HEK293 (cell line): ENCODE data around the gene ACAN.

Source experiments
- CTCF ChIA-PET: fragments of 350-600 bp; formaldehyde crosslinking; extraction: SDS; loops from one replicate; lab custom pipeline; 2021; ENCODE audit warnings: antibody characterized with exemption; lab: Yijun Ruan, JAX
- POLR2A ChIA-PET: fragments of 300-600 bp; formaldehyde crosslinking; extraction: SDS; loops from one replicate; lab custom pipeline; 2020; ENCODE audit warnings: antibody characterized with exemption, inconsistent platforms; lab: Yijun Ruan, JAX
- H3K27ac ChIP-seq: fragments of 200-500 bp; sonication (Bioruptor generic); 2 replicates; pipeline ENCODE4 v1.5.1; 2014; ENCODE audit warnings: low read depth, low read length, control low read depth, inconsistent platforms; ENCODE audit errors: extremely low read depth
- H3K36me3 ChIP-seq, 2 experiments: fragments of 200-500 bp in 1 of 2; sonication (Bioruptor generic) in 1 of 2; 1 replicate in 1 of 2; 2 replicates in 1 of 2; pipeline ENCODE4 v1.5.1; 2014 to 2017; ENCODE audit warnings: inconsistent platforms in 2 of 2, low read length in 2 of 2; ENCODE audit not compliant: control insufficient read depth in 2 of 2, insufficient read depth in 1 of 2
- H3K4me1 ChIP-seq: fragments of 200-500 bp; sonication (Bioruptor generic); 2 replicates; pipeline ENCODE4 v1.5.1; 2014; ENCODE audit warnings: mild to moderate bottlenecking, low read length, inconsistent platforms; ENCODE audit not compliant: control insufficient read depth, insufficient read depth
- H3K4me3 ChIP-seq: 2 replicates; pipeline ENCODE4 v1.5.1; 2011; ENCODE audit warnings: low read depth, mild to moderate bottlenecking, control low read depth, low read length, moderate library complexity
- H3K9me3 ChIP-seq: fragments of 200-500 bp; sonication (Bioruptor generic); 2 replicates; pipeline ENCODE4 v1.5.1; 2014; ENCODE audit warnings: low read depth, low read length, inconsistent platforms; ENCODE audit not compliant: control insufficient read depth, insufficient read depth
- EGR2 ChIP-seq: fragments of 450-650 bp; formaldehyde crosslinking; IDR thresholded peaks from 2 replicates; pipeline ENCODE4 v1.5.1; 2016; ENCODE audit warnings: low read depth, missing biosample characterization, missing genetic modification characterization
- OSR2 ChIP-seq: fragments of 450-650 bp; formaldehyde crosslinking; IDR thresholded peaks from 2 replicates; pipeline ENCODE4 v1.5.1; 2016; ENCODE audit warnings: missing biosample characterization, missing genetic modification characterization
- PRDM6 ChIP-seq: fragments of 450-650 bp; formaldehyde crosslinking; IDR thresholded peaks from 2 replicates; pipeline ENCODE4 v1.5.1; 2017; ENCODE audit warnings: missing biosample characterization, missing genetic modification characterization
- TRIM28 ChIP-seq: IDR thresholded peaks from 2 replicates; pipeline ENCODE4 v1.6.1; 2011; ENCODE audit warnings: low read length, control low read depth, borderline replicate concordance
- ZFHX2 ChIP-seq: fragments of 450-650 bp; formaldehyde crosslinking; conservative IDR thresholded peaks from 2 replicates; pipeline ENCODE4 v1.5.1; 2016; ENCODE audit warnings: missing biosample characterization, missing genetic modification characterization
- ZFP3 ChIP-seq: fragments of 450-650 bp; formaldehyde crosslinking; IDR thresholded peaks from 2 replicates; pipeline ENCODE4 v1.5.1; 2016; ENCODE audit warnings: low read depth, missing biosample characterization, missing genetic modification characterization
- ZNF214 ChIP-seq: fragments of 450-650 bp; formaldehyde crosslinking; IDR thresholded peaks from 2 replicates; pipeline ENCODE4 v1.5.1; 2017; ENCODE audit warnings: missing biosample characterization, mild to moderate bottlenecking, missing genetic modification characterization, borderline replicate concordance
- ZNF311 ChIP-seq: fragments of 450-650 bp; formaldehyde crosslinking; IDR thresholded peaks from 2 replicates; pipeline ENCODE4 v1.5.1; 2017; ENCODE audit warnings: missing biosample characterization, missing genetic modification characterization, borderline replicate concordance
- ZNF350 ChIP-seq: fragments of 450-650 bp; formaldehyde crosslinking; IDR thresholded peaks from 2 replicates; pipeline ENCODE4 v1.5.0; 2017; ENCODE audit warnings: missing biosample characterization, mild to moderate bottlenecking, missing genetic modification characterization
- ZNF354C ChIP-seq: fragments of 450-650 bp; formaldehyde crosslinking; IDR thresholded peaks from 2 replicates; pipeline ENCODE4 v1.5.1; 2016; ENCODE audit warnings: missing biosample characterization, missing genetic modification characterization, low read depth, borderline replicate concordance
- ZNF394 ChIP-seq: fragments of 450-650 bp; formaldehyde crosslinking; IDR thresholded peaks from 2 replicates; pipeline ENCODE4 v1.5.1; 2016; ENCODE audit warnings: missing biosample characterization, missing genetic modification characterization, mild to moderate bottlenecking, moderate library complexity, borderline replicate concordance
- ZNF404 ChIP-seq: fragments of 450-650 bp; formaldehyde crosslinking; IDR thresholded peaks from 2 replicates; pipeline ENCODE4 v1.5.1; 2017; ENCODE audit warnings: missing biosample characterization, missing genetic modification characterization
- ZNF416 ChIP-seq: fragments of 450-650 bp; formaldehyde crosslinking; IDR thresholded peaks from 2 replicates; pipeline ENCODE4 v1.5.1; 2016; ENCODE audit warnings: missing biosample characterization, missing genetic modification characterization
- ZNF426 ChIP-seq: fragments of 450-650 bp; formaldehyde crosslinking; IDR thresholded peaks from 2 replicates; pipeline ENCODE4 v1.5.1; 2017; ENCODE audit warnings: missing biosample characterization, missing genetic modification characterization, mild to moderate bottlenecking, inconsistent platforms, moderate library complexity
- ZNF510 ChIP-seq: fragments of 450-650 bp; formaldehyde crosslinking; IDR thresholded peaks from 2 replicates; pipeline ENCODE4 v1.5.1; 2018; ENCODE audit warnings: mild to moderate bottlenecking, missing genetic modification characterization, missing biosample characterization; ENCODE audit not compliant: insufficient replicate concordance
- ZNF561 ChIP-seq: fragments of 450-650 bp; IDR thresholded peaks from 2 replicates; pipeline ENCODE4 v1.5.1; 2018; ENCODE audit warnings: missing biosample characterization, missing genetic modification characterization, borderline replicate concordance
- ZNF596 ChIP-seq: fragments of 450-650 bp; IDR thresholded peaks from 2 replicates; pipeline ENCODE4 v1.5.0; 2018; ENCODE audit warnings: missing biosample characterization, mild to moderate bottlenecking, missing genetic modification characterization, moderate library complexity
- ZNF610 ChIP-seq: fragments of 450-650 bp; formaldehyde crosslinking; IDR thresholded peaks from 2 replicates; pipeline ENCODE4 v1.5.1; 2016; ENCODE audit warnings: missing biosample characterization, missing genetic modification characterization, borderline replicate concordance
- ZNF658 ChIP-seq: fragments of 450-650 bp; formaldehyde crosslinking; IDR thresholded peaks from 2 replicates; pipeline ENCODE4; 2016; ENCODE audit warnings: missing biosample characterization, missing genetic modification characterization
- ZNF707 ChIP-seq: fragments of 450-650 bp; formaldehyde crosslinking; IDR thresholded peaks from 2 replicates; pipeline ENCODE4 v1.5.1; 2016; ENCODE audit warnings: missing biosample characterization, missing genetic modification characterization
- ZNF768 ChIP-seq: fragments of 450-650 bp; formaldehyde crosslinking; IDR thresholded peaks from 2 replicates; pipeline ENCODE4 v1.5.1; 2018; ENCODE audit warnings: missing biosample characterization, mild to moderate bottlenecking, missing genetic modification characterization
- ZNF791 ChIP-seq: fragments of 450-650 bp; formaldehyde crosslinking; IDR thresholded peaks from 2 replicates; pipeline ENCODE4 v1.5.1; 2016; ENCODE audit warnings: missing biosample characterization, missing genetic modification characterization
- ZNF830 ChIP-seq: fragments of 450-650 bp; IDR thresholded peaks from 2 replicates; pipeline ENCODE4 v1.5.0; 2018; ENCODE audit warnings: missing biosample characterization, missing genetic modification characterization, low read depth, mild to moderate bottlenecking, moderate library complexity
- ZSCAN30 ChIP-seq: fragments of 450-650 bp; IDR thresholded peaks from 2 replicates; pipeline ENCODE4 v1.5.1; 2018; ENCODE audit warnings: missing biosample characterization, mild to moderate bottlenecking, missing genetic modification characterization, moderate library complexity
- TF ChIP-seq, protein P1 (sequence below): fragments of 450-650 bp; formaldehyde crosslinking; IDR thresholded peaks from 2 replicates; pipeline ENCODE4 v1.5.1; 2017; ENCODE audit warnings: missing biosample characterization, missing genetic modification characterization
- TF ChIP-seq, protein P2 (sequence below): fragments of 450-650 bp; formaldehyde crosslinking; IDR thresholded peaks from 2 replicates; pipeline ENCODE4 v1.5.1; 2017; ENCODE audit warnings: missing biosample characterization, mild to moderate bottlenecking, missing genetic modification characterization, moderate library complexity
- TF ChIP-seq, protein P3 (sequence below): fragments of 450-650 bp; formaldehyde crosslinking; IDR thresholded peaks from 2 replicates; pipeline ENCODE4 v1.5.1; 2016; ENCODE audit warnings: missing biosample characterization, missing genetic modification characterization

Gene ACAN

GRCh38 chr15:88830016-88830415 lies 26.8 kb downstream of the ACAN start (continued):
- TF ChIP-seq ZNF768 (tag by site-specific recombination) (no peak), ZNF350 (tag by site-specific recombination) (no peak), ZNF416 (no peak), ZNF561 (tag by site-specific recombination) (no peak)

GRCh38 chr15:88832820-88833730 lies 29.8 kb downstream of the ACAN start:
- CTCF ChIA-PET, result interaction anchor here (0.6 to 3.6 kb wide), 6 partner anchors 11 to 176 kb away, joined by 3 to 81 read pairs (median 6); no protein-coding TSS in a partner anchor

GRCh38 chr15:88833731-88834100 lies 30.5 kb downstream of the ACAN start:
- no peaks in the 10 kb centered on the region for H3K36me3 ChIP-seq
- H3K4me3 ChIP-seq, result no peak overlapping the region
- no peaks in the 10 kb centered on the region for H3K4me1 ChIP-seq
- ChIA-PET POLR2A (interaction anchor here (0.7 to 1.0 kb wide), 2 partner anchors 177 to 213 kb away, joined by 3 read pairs; partner anchors contain the start of gene AEN), CTCF (interaction anchor here (0.5 to 3.6 kb wide), 18 partner anchors 11 to 355 kb away, joined by 3 to 81 read pairs (median 3); partner anchors contain the start of gene ACAN)
- H3K27ac ChIP-seq, result no peak overlapping the region
- H3K9me3 ChIP-seq, result no peaks in the 10 kb centered on the region
- TF ChIP-seq ZNF214 (tag by site-specific recombination), result no peak
- TF ChIP-seq PRDM6 (tag by site-specific recombination), result no peak
- TF ChIP-seq ZNF707 (tag by site-specific recombination), result no peak
- no peak for TF ChIP-seq ZNF394 (tag by site-specific recombination)
- no peak for TF ChIP-seq ZNF830

More at GRCh38 chr15:88832820-88833730, 29.8 kb downstream of the ACAN start:
- POLR2A ChIA-PET, result no interaction called here
- no peaks in the 10 kb centered on the region for H3K9me3 ChIP-seq
- H3K27ac ChIP-seq, result no peak overlapping the region
- H3K4me3 ChIP-seq, result no peak overlapping the region
- TF ChIP-seq, protein P1, sequence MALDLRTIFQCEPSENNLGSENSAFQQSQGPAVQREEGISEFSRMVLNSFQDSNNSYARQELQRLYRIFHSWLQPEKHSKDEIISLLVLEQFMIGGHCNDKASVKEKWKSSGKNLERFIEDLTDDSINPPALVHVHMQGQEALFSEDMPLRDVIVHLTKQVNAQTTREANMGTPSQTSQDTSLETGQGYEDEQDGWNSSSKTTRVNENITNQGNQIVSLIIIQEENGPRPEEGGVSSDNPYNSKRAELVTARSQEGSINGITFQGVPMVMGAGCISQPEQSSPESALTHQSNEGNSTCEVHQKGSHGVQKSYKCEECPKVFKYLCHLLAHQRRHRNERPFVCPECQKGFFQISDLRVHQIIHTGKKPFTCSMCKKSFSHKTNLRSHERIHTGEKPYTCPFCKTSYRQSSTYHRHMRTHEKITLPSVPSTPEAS (tag by site-specific recombination), result no peak
- TF ChIP-seq ZSCAN30 (tag by site-specific recombination) (no peak), ZNF404 (tag by site-specific recombination) (no peak), ZNF426 (tag by site-specific recombination) (no peak), ZNF510 (tag by site-specific recombination) (no peak), EGR2 (peak; percentile 69), ZNF311 (no peak), ZFHX2 (tag by site-specific recombination) (peak; percentile 60), ZNF596 (tag by site-specific recombination) (no peak), ZNF610 (tag by site-specific recombination) (no peak), OSR2 (tag by site-specific recombination) (no peak), ZFP3 (no peak), ZNF791 (tag by site-specific recombination) (no peak), ZNF658 (no peak), ZNF354C (tag by site-specific recombination) (no peak), TRIM28 (no peak)
- TF ChIP-seq, protein P2, sequence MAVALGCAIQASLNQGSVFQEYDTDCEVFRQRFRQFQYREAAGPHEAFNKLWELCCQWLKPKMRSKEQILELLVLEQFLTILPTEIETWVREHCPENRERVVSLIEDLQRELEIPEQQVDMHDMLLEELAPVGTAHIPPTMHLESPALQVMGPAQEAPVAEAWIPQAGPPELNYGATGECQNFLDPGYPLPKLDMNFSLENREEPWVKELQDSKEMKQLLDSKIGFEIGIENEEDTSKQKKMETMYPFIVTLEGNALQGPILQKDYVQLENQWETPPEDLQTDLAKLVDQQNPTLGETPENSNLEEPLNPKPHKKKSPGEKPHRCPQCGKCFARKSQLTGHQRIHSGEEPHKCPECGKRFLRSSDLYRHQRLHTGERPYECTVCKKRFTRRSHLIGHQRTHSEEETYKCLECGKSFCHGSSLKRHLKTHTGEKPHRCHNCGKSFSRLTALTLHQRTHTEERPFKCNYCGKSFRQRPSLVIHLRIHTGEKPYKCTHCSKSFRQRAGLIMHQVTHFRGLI (tag by site-specific recombination), result no peak
- TF ChIP-seq, protein P3, sequence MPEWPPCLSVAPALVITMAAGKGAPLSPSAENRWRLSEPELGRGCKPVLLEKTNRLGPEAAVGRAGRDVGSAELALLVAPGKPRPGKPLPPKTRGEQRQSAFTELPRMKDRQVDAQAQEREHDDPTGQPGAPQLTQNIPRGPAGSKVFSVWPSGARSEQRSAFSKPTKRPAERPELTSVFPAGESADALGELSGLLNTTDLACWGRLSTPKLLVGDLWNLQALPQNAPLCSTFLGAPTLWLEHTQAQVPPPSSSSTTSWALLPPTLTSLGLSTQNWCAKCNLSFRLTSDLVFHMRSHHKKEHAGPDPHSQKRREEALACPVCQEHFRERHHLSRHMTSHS (tag by site-specific recombination), result no peak
- no peaks in the 10 kb centered on the region for H3K36me3 ChIP-seq
- H3K4me1 ChIP-seq, result no peaks in the 10 kb centered on the region
